Esophagus muscularis mucosa (tissue), 4 donors: ENCODE measurements around the gene PAQR8.

Experiments used
- EP300 ChIP-seq: sonication (generic); formaldehyde crosslinking; IDR thresholded peaks from one replicate; pipeline ENCODE4 v1.6.1; 2017; ENCODE audit warnings: antibody characterized with exemption
- POLR2A ChIP-seq: fragments of 450-650 bp; IDR thresholded peaks from one replicate; pipeline ENCODE4 v1.6.1; 2017; ENCODE audit warnings: antibody characterized with exemption, moderate library complexity, mild to moderate bottlenecking, low read depth
- POLR2AphosphoS5 ChIP-seq, 2 donors: sonication (generic); formaldehyde crosslinking; IDR thresholded peaks; one replicate each; pipeline ENCODE4 v1.6.1; 2017; ENCODE audit warnings: antibody characterized with exemption in 2 of 2
- TF ChIP-seq, protein P1 (sequence below), 3 experiments: fragments of 200-600 bp in 2 of 3; fragments of 450-650 bp in 1 of 3; sonication (generic) in 2 of 3; IDR thresholded peaks; one replicate each; pipeline ENCODE4 v1.5.1; 2017 to 2019; ENCODE audit warnings: antibody characterized with exemption in 3 of 3, mild to moderate bottlenecking in 2 of 3, moderate library complexity in 1 of 3

GRCh38 chr6:52328729-52329128 lies 33.2 kb upstream of the PAQR8 start:
- TF ChIP-seq, protein P1, sequence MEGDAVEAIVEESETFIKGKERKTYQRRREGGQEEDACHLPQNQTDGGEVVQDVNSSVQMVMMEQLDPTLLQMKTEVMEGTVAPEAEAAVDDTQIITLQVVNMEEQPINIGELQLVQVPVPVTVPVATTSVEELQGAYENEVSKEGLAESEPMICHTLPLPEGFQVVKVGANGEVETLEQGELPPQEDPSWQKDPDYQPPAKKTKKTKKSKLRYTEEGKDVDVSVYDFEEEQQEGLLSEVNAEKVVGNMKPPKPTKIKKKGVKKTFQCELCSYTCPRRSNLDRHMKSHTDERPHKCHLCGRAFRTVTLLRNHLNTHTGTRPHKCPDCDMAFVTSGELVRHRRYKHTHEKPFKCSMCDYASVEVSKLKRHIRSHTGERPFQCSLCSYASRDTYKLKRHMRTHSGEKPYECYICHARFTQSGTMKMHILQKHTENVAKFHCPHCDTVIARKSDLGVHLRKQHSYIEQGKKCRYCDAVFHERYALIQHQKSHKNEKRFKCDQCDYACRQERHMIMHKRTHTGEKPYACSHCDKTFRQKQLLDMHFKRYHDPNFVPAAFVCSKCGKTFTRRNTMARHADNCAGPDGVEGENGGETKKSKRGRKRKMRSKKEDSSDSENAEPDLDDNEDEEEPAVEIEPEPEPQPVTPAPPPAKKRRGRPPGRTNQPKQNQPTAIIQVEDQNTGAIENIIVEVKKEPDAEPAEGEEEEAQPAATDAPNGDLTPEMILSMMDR (IDR thresholded peaks at IDR 0.05), result no peak
- TF ChIP-seq POLR2A (no peak), POLR2AphosphoS5 (IDR thresholded peaks at IDR 0.05) (no peak), EP300 (no peak)
